NCI-H146 treated with DMSO at 0.1 percent for 48 hours (cell line): Measurements from ENCODE around the gene TRERF1.

Experiments
- DNase-seq: peaks from one replicate; lab custom pipeline; 2025; ENCODE audit not compliant: unreplicated experiment; lab: John Stamatoyannopoulos, UW

TRERF1 gene

DNA sequence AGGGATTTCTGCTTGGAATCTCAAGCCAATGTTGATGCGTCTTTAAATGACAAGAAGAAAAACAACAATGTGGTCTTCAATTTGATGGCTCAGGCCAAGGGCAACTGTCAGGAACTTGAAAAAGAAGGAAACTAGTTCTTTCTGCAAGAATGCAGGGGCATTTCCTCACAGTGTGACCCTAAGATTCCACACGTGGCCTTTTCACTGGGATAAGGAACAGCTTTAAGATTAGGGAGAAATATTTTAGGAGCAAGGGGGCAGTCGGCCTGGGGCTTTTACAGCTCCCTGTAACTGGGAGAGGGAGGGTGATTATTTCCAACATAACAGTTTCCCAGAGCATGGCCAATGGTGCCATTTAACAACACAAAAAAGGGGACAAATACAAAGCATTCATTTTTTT, 194.7 kb downstream of the TRERF1 start:
- DNase-seq = no peak

DNA sequence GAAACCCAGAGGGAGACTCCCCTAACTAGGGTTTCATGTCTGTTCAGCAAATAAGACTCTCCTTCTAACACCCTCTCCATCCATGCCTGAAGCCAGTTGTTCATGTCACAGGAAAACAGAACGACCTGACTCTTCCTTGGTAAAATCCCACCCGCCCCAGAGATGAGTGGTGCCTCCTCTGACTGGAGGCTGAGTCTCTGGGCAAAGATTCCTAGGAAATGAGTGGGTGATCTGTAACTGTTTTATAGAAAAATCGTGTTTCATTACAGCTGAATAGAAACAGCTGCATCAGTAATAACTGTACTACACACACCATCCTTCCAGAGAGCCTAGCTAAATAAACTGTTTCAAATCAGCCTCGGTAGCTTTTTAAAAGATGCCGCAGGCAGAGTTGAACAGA, 196.7 kb downstream of the TRERF1 start:
- DNase-seq = no peak

DNA sequence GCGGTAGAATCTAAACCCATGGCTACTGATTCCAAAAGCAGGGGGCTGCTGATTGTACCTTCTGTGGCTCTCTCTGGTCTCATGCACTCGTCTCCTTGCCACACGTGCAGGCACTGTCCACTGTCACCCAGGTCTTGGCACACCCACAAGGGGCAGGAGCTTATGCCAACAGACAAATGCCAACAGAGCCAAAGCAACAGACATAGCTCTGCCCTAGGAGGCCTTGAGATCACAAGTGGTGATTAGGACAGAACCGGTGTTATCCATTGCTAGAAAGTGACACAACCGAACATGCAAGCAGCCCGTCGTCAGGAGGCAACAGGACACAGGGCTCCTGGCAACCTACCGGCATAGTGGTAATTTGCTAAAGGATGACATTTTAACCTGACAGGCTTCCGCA, 197.2 kb downstream of the TRERF1 start:
- DNase-seq = no peak

DNA sequence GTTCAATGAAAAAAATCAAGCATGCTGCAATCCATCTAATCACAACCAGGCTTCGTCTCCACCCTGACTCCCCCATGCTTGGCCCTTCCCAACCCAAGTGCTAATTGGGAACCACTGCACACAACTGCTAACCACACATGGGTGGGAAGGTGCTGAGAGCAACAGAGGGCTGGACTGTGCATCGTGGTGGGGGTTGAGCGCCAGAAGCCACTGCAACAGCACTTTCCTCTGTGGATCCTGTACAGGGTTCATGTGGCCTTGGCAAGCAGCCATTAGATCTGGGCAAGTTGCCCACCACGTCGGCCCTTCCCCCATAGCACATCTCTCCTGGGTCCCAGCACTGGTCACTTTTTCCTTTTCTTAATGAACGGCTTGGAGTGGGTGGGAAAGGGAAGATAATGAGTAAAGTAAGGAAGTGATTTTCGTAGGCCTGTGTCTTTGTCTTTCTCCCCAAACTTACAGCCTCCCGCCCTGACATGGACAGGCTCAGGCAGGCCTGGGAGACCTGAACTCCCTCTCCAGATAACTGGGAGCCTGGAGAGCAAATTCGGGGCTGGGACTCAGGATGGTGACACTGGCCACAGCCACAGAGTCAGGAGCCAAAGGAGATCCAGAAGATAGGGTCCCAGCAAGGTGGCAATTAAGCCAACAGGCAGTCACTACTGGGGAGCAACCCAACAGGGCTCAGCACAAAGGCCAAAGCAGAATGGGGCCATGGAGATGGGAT, 199.7 kb downstream of the TRERF1 start:
- DNase-seq = no peak

DNA sequence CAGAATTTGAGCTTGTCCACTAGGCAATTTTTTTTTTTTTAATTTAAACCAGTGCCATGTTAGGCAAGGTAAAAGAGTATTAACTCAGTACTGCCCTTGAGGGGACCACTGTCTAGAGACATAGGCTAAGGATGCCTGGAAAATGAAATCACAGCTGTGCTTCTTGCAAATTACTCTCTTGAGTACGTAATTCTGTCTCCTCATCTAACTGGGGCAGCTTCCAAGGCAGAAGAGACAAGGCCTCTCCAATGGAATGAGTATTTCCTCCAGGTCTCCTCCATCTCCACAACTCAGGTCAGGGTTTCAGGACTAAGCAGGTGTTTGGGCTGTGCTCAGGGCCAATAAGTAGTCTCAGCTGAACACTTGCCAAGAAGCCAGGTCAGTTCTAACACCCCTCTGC, 200.2 kb downstream of the TRERF1 start:
- no peak for DNase-seq

DNA sequence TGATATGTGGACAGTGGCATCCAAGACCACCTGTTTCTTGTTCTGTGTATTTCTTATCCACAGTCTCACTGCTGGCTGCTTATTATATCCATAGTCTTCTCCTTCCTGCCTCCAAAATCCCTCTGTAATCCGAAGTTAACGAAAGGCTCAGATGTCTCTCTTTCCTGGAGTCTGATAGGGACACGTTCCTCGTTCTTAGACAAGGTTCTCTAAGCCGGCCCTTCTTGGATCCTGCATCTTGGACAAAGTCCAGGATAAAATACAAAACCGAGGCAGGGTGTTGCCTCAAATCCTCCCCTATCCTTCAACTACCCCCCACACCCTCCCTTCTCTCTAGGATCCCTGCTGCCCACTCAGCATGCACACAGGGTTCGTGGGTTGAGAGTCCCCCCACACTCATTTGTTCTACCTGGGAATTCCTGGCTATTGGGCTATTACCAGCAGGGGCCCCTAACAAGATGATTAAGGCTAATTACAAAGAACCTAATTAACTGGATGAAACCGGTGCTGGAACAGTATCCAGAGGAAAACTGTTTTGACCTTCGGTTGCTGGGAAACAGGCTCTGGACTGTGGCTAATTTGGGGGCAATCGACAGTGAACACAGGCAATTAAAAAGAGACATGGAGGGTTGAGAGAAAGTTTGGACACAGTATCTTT, 201.3 kb downstream of the TRERF1 start:
- DNase-seq = peak; percentile 68

DNA sequence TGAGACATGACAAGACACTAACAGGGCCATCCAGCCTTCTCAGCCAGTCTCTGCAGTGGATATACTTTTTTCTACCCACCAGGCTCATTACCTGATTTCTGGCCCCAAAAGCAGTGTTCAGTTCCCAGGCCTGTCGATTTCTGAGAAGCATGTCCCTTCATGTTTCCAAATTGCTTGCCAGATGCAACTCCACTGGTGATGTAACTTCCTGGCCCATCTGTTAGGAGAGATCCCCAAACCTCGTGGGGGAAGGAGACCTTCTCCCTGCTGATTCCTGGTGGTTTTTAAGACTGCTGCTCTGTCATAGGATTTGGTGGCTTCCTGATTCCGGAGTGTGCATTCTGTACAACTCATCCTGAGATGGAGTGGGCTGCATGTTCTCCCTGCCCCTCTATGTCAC, 202.4 kb downstream of the TRERF1 start:
- DNase-seq = no peak

DNA sequence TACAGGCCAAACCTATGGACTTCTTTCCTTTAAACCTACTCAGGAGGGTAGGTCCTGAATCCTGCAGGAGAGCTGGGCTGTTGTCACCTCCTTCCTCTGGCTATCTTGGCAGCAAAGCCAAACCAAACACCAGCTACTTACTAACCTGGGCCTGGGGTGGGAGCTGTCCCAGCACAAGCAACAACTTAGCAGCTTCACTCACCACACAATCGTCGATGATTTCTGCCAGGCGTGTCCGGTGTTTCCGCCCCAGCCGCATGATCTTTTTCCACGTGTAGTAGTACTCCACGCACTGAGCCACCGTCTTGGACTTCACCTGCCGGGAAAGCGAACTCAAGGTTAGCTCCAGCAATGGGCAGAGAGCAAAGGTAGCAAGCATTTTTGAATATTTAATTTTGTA, 208.7 kb downstream of the TRERF1 start:
- no peak for DNase-seq

DNA sequence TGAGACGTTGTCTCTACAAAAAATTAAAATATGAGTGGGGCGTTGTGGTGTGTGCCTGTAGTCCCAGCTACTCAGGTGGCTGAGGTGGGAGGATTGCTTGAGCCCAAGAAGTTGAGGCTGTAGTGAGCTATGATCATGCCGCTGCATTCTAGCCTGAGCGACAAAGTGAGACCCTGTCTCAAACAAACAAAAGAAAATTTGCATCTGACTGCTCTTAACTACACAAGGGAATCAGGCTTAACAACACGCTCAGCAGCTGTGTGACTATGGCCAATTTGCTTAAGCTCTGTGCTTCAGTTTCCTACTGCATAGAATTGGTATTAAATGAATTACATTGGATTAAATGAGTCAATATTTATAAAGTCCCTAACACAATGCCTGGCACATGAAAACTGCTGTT, 209.8 kb downstream of the TRERF1 start:
- no peak for DNase-seq

DNA sequence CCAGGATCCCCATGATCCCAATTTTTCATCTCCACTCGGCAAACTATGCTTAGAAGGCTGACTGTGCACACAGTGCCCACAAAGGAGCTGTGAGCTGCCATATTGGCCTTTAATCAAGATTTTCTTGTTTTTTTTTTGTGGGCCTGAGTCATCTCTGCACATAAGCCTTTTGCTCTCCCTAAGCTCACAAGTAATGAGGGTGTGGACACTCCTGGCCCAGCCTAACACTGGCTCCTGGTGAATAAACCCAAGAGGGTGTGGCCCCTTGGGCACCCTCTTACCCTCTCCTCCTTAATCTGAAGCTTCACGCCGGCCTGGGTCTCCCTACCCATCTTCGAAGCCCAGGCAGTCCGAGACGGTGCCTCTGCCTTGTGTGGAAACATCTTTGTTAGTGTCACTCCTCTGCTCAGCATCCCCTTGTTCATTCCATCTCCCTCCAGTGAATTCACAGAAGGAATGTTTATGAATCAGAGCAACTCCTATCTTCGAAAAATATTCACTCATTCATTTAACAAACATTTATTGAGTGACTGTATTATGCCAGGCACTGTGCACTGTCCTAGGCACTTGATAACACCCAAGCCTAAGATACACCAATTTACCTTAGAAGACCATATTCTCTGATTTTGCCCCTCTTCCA, 211.9 kb downstream of the TRERF1 start:
- no peak for DNase-seq

DNA sequence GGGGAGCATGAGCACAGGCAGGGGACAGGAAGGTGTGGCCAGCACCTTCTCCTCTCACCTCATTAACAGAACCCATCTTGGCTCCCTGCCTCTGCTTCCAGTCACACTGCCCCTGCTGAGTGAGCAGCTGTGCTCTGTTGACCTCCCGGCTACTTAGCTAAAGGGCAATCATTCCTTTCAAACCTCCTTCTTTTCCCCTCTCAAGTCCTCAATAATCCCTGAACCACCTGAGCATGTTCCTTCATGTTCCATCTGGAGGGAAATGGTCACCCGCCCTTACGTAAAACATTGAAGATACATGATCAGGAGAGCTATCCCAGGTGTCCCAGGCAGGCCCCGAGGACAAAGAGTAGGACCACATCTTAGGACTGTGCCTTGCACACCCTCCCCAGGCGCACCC, 212.4 kb downstream of the TRERF1 start:
- no peak for DNase-seq

DNA sequence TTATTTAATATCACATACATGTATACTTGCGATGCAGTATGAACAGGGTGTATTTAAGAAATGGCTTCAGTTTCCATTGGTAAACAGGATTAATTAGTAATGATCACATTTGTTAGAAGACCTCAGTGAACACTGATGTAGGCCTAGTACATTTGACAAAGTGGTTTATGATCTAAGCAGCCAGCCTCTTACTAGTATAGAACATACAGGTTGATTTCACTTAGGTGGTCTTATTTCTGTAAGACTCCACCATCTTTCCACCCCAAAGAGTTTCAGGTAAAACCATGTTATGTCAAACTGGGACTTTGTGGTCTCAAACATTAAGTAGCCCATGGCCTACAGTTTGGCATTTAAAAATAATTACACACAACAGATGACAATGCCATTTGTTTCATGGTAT, 213.9 kb downstream of the TRERF1 start:
- DNase-seq = no peak

DNA sequence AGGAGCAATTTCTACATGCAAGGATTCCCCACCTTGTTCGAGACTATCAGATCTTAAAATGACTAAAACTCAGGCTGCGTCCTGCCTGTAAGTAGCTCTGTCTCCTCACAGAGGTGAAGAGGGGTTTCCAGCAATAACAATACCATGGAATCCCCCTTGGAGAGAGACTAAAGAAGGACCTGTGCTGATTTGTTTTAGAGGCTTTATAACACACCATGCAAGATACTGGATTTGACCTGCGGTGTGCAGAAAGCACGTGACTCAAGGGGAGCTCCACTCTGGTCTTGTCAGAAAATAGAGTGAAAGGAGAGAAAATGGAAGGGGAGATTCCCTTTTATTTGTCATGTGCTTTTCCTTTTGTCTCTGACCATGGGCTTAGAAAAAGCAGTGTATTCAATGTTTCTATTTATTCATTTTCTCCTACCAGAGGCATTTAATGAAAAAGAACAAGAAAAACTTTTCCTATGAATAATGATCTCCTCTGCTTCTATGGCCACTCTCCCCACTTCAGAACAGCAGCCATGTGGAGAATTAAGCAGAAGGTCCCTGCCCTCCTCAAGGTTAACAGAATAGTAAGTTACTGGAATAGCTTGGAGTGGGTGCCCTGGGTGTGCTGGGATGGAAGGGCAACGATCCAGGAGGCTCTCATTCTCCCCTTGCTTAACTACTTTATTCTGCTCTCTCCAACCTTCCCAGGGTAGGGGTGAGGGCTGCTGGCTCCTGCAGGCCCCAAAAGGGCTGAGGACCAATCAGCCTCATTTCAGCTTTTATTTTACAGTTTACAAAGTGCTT, 214.8 kb downstream of the TRERF1 start:
- no peak for DNase-seq

DNA sequence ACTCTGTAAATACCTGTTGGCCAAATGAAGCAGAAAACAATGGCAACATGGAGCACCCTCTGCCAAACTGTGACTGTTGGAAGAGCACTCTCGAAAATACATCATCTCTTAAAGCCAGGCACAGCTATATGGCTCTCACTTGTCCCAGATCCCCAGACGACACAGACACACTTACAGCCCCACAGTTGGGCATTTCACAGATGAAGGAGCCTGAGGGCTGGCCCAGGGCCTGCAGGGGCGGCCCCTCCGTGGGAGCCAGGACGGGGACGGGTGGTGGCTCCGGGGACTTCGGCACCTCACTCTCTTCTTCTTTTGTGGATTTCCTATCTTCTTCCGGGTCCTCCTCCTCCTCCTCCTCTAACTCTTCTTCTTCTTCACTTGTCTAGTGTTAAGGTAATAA, 215.7 kb downstream of the TRERF1 start:
- no peak for DNase-seq

DNA sequence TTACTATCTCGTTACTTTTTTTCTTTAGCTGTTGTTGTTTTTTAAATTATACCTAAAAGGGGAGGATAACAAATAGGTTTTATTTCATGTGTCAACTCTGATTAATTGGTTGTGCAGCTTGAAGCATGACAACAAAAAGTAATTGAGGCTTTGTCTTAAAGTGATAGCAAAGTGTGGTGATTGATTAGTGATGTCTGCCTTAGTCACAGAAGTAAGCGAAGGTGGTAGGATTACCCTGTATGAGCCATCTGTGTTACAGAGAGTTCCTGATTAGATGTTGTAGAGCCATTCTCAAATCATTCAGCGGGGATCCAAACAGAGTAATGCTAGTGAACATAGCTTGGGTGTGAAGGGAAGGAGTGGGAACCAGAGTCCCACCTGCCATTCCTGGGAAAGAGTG, 219.7 kb downstream of the TRERF1 start:
- DNase-seq = no peak

DNA sequence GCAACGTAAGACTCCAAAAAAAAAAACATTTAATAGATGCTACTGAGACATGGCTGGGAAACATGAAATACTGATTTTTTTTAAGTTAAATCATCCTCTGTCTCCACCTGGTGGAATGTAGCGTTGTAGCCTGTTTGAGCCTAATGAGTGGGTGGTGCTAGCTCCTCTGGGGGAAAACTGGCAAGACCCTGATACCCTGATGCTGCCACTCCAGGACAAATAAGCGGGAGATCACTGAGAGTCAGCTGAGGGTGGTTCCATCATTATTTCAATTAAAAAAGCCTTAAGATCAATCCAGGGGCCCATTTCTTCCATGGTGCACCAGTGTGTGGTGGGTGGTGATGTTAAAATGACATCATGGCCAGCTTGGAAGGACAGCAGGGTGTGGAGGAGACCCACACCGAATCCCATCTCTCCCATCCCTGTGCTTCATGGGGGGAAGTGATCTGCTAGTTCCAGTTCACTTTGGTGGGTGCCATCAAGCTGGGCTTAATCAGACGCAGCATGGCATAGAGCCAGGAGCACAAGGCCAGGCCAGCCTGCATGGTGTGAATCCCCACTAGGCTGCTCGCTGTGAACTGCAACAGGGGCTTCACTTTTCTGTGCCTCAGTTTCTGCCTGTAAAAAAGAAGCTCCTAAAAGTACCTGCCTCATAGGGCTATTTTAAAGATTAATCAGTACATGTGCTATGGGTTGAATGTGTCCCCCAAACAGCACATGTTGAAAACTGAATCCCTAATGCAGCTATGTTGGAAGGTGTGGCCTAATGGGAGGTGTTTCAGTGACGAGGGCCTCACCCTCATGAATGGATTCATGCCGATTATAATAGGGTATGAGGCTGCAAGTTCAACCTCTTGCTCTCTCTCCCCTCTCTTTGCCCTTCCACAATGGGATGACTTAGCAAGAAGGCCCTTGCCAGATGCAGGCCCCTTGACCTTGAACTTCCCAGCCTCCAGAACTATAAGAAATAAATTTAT, 221.1 kb downstream of the TRERF1 start:
- DNase-seq = no peak

DNA sequence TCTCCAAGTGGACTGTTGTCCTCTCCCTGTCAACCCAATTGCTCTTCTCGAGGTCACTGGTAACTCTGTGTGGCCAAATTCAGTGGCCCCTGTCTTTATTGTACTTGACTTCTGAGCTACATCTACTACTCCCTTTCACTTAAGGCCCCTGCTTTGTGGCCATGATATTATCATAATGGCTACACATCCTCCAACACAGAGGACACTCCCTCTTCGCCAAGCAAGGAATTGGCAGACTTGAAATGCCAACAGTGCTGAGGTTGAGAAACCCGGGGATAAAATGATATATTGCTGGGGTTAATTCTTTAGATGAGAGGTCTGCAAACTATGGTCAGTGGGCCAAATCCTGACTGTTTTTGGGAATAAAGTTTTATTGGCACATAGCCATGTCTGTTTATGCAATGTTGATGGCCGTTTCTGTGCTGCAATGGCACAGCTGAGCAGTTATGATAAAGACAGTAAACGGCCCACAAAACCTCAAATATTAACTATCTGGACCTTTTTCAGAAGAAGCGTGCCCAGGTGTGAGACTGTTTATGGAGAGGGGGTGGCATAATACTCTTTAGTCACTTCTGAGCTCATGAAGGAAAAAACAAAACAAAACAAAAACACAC, 222.1 kb downstream of the TRERF1 start:
- no peak for DNase-seq

DNA sequence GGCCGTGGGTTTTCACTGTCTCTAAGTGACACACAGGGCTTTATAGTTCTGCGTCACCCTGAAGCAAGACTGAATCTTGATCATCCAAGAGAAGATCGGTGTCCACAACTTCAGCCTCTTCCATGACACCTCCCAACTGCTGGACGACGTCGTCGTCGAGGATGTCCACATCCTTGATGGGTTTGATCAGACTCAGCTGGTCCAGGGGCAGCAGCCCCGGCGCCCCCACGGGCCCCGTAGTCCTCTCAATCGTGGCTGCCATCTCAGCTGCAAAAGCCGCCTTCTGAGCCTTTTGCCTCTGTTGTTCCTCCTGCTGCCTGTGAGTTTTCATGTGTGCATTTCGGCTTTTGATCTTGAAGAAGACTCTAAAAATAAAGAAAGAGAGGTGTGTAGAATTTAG, 223.4 kb downstream of the TRERF1 start:
- DNase-seq = no peak

DNA sequence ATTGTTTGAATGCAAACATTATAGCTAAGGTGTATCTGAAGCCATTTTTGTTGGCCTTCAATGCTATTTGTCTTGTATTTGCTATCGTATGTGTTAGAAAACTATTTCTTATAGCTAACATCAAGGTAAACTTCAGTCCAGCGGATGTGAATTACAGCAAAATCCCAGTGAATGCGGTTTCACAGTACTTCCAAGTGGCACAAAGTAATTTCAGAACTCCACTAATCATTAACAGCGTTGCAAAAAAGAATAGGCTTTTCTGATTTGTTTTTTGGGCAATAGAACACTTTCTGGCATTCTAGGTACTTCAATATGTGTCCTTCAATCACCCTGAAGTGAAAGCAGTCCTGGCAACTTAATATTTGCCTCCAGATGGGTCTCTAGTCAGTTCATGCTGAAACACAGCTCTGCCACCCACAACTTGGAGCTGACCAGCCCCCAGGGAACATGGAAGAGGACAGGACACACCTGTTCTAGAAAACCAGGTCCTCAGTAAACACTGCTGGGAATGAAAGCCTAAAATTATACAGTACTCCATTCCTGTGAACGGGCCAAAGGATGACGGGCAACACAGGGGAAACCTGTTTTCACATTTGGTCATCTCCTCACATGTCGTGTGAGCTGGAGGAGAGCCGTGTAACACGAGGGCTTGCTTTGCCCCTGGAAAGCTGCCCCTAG, 224.4 kb downstream of the TRERF1 start:
- no peak for DNase-seq
